Measurements from ENCODE around the gene C2CD4D.
"Not testable (repeated sequence)": the region's sequence is repeated elsewhere in the genome, so short reads cannot be mapped to it uniquely, and the experiment has no call there.

The C2CD4D gene

DNA sequence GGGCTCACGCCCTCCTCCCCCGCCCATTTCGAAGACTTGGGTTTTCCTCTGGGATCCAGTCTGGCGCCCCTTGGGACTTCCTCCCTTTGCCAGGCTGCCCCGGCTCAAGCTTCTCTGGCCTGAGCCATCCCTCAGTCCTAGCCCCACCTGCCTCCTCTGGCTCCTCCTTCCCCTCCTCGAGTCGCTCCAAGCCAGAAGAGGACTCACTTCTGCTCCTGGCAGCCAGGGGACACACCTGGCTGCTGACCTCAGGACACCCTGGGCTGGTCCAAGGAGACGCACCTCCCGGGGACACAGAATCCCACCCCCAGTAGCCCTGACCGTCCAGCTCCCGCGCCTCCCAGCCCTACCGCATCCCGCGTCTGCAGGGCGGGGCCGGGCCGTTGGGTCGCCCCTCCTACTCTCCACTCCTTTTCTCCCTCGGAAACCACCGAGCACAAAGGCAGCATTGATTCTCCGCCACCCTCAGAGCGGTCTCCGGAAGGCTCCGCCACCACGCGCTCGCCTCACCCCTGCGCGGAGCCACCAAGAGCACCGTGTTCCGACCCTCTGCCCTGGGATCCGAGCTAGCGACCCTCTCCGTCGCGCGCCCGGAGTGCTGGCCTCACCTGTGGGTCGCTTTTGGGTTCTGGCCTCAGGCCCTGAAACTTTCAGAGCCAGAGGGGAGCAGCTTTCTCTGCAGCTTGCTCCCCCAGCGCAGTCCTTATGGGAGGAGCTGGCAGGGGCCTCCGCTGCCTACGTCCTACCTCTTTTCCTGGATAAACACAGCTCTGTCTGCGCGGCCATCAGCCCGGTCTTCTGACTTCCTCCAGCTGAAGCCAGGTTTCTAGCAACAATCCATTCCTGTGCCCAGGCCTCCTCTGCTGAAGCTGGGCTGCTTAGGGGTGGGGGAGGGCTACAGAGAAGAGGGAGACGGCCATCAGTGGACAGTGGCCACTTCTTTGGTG is at the start of gene C2CD4D:
C2CD4D (minus strand) TSS at position 364 of the 947 bp plus-strand sequence. CDS start 831 bp downstream, outside the sequence.
- DNase-seq = peak; percentile 68

DNA sequence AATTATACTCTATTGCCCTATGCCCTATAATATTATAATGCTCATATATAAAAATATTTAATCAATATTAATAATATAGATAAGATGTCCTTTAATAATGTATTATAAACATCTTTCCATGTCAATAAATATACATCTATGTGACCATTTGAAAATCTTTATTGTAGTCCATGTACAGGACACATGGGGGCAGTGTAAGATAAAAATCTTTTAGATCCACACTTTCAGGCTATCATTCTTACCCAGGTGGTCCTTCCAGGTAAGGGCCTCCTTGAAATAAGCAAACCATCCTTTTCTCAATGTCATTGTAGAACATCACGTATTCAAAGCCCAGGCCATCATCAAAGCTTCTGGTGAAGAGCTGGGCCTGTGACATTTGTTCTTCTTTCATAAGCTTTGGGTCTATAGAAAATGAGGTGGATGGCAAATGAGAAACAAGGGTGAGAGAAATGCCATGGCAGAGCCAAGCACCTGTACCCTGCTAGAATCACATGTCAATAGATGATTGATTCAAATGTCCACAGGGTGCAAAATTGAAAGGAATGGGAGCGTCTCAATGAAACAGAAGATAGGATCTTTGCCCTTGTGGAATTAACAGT is 49.5 kb upstream of the C2CD4D start:
- no peak for DNase-seq

DNA sequence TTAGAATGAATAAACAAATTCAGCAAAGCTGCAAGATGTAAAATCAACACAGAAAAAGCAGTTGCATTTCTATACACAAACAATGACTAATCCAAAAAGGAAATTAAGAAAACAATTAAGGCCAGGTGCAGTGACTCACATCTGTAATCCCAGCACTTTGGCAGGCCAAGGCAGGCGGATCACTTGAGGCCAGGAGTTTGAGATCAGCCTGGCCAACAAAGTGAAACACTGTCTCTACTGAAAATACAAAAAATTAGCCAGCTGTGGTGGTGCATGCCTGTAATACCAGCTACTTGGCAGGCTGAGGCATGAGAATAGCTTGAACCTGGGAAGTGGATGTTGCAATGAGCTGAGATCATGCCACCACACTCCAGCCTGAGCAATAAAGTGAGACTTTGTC is 47.4 kb upstream of the C2CD4D start:
- no peak for DNase-seq

DNA sequence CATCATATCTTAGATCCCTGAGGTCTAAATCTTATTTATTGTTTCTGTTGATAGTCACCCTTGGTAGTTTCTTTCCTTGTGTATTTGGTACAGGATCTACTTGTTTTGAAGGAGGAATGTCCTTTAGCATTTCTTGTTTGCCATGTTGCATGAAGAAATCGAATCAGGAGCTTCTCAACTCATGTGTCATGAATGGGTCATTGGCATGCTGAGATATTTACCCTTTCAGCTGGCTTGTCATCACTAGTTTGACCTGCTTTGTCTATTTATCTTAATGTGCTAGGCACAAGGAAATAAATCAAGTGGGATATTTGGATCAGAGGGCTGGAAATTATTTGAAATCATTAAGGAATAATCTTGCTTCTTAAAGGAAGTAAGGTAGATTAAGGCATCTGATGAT is 45.9 kb upstream of the C2CD4D start:
- no peak for DNase-seq

DNA sequence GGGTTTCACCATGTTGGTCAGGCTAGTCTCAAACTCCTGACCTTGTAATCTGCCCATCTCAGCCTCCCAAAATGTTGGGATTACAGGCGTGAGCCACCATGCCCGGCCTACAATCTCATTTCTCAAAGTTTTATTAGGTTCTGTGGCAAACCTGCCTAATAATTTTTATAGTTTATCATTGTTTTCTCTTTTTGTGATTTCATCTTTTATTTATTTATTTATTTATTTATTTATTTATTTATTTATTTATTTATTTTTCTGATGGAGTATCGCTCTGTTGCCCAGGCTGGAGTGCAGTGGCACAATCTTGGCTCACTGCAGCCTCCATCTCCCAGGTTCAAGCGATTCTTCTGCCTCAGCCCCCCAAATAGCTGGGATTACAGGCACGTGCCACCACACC is 45.3 kb upstream of the C2CD4D start:
- DNase-seq = not testable (repeated sequence)

DNA sequence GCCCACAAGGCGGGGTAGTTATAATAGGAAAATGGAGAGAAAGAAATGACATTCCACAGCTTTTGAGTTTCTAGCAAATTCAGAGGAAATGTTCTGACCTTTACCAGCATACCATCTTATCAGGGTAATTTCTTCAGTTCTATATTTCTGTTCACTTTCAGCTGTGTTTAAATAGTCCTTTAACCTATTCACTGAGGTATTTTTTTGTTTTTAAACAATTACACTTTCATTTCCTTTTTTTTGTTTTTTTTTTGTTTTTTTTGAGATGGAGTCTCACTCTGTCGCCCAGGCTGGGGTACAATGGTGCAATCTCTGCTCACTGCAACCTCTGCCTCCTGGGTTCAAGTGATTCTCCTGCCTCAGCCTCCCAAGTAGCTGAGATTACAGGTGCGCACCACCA is 44.8 kb upstream of the C2CD4D start:
- DNase-seq = not testable (repeated sequence)

DNA sequence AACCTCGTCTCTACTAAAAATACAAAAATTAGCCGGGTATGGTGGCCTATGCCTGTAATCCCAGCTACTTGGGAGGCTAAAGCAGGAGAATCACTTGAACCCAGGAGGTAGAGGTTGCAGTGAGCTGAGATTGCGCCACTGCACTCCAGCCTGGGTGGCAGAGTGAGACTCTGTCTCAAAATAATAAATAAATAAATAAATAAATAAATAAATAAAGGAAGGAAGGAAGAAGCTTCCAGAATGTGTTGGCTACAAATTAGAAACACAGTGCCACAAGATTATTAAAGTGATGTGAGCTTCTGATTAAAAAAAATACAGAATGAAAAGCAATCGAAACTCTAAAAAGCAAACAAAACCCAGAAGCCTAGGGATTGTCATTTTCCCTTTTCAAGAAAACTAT is 44.3 kb upstream of the C2CD4D start:
- DNase-seq = not testable (repeated sequence)

DNA sequence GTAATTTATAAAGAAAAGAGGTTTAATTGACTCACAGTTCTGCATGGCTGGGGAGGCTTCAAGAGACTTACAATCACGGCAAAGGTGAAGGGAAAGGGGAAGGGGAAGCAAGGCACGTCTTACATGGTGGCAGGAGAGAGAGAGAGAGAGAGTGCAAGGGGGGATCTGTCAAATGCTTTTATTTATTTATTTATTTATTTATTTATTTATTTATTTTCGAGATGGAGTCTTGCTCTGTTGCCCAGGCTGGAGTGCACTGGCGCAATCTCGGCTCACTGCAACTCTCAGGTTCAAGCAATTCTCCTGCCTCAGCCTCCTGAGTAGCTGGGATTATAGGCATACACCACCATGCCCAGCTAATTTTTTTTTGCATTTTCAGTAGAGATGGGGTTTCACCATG is 43.3 kb upstream of the C2CD4D start:
- not testable (repeated sequence) for DNase-seq

DNA sequence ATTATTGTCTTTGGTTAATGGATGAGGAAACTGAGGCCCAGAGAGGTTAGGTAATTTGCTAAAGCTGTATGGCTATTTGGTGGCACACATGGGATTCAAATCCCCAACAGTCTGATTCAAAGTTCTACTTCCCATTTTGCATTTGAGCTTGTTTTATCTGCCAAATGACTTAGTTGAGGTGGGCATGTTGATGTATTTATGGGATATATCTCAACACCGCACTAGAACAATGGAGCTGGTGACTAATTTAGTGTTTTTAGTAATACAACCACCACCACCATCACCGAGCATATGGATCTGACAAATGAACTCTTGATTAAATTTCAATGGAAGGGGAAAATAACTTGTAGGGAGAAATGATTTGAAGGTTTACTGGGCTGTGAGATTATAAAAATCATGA is 42.8 kb upstream of the C2CD4D start:
- no peak for DNase-seq

DNA sequence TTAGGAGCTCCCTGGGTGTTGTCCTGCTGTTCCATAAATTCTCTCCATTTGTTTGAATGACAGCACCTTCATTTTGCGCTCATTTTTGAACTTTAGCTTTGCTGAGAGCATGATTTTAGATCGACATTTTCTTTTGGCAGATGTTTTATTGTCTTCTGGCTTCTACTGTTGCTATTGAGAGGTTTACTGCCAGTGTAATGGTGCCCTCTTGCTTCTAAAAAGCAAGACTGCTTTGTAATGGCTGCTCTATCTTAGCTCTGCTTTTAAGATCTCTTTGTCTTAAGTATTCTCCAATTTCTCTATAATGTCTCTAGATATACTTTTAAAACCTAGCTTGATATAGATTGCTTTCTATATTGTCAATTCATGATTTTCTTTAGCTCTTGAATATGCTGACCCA is 41.9 kb upstream of the C2CD4D start:
- DNase-seq = no peak

DNA sequence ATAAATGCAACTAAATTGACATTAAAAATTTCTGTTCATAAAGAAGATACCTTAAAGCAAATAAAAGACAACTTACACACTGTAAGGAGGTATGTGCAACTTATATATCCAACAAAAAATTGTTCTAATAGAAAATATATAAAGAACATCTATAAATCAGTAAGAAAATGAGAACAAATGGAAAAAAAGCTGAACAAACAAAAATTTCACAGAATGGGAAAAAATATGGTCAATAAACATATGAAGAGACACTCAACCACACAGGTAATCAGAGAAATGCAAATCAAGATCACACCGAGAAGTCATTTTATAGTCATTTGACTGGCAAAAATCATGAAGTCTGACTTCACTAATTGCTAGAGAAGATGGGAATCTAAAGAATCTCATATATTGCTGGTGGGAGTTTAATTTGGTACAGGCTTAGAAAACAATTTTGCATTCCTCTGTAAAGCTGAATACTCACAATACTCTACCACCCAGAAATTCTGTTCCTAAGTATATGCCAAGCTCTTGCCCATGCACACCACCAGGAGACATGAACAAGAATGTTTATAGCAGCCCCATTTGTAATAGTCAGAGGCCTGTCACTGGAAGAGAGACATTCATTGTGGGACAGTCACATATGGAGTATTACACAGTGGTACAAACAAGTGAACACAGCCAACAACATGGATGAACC is 35.9 kb upstream of the C2CD4D start:
- no peak for DNase-seq

DNA sequence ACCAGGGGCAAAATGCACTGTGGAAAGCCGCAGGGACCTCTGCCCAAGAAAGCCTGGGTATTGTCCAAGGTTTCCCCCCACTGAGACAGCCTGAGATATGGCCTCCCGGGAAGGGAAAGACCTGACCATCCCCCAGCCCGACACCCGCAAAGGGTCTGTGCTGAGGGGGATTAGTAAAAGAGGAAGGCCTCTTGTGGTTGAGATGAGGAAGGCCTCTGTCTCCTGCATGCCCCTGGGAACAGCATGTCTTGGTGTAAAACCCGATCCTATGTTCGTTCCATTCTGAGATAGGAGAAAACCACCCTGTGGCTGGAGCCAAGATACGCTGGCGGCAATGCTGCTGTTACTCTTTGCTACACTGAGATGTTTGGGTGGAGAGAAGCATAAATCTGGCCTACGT is 33.2 kb upstream of the C2CD4D start:
- not testable (repeated sequence) for DNase-seq

DNA sequence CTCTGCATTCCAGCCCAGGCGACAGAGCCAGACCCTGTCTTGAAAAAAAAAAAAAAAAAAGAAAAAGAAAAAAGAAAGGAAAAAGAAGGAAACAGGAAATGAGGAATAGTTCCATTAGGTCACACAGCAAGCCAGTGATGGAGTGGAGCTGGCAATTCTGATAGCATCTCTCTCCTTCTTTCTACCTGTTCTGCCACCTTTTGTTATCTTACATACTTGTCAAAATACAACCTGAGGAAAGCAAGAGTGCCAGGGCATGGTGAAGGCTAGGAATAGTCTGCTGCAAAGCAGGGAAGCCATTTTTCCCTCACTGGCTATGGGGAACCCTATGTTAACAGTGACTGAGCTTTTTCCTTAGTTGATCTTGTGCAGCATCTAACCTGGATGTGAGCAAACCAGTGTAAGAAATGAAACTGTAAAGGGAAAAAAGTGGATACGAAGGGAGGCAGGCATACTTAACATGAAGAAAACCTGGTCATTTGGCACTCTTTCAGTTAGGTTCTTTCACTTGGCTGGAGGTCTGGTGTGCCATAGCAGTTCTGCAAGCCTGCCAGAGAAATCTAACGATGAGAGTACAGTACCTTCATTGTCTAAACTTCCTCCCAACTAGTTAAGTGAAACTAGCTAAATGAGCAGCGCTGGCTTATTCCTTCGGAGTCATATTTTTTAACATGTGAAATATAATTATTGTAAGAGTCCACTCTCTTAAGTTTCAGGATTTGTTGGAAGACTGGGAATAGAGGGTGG is 31.8 kb upstream of the C2CD4D start:
- no peak for DNase-seq

DNA sequence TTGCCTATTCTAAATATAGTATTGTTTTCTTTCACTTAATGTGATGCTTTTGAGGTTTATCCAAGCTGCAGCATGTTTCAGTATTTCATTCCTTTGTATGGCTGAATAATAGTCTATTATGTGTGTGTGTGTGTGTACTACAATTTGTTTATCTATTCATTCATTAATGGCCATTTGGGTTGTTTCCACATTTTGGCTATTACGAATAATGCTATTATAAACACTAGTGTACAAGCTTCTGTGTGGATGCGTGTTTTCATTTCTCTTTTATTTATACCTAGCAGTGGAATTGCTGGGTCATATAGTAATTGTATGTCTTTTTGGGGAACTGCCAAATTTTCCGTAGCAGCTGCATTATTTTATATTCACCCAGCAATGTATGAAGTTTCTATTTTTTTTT is 28.9 kb upstream of the C2CD4D start:
- no peak for DNase-seq

DNA sequence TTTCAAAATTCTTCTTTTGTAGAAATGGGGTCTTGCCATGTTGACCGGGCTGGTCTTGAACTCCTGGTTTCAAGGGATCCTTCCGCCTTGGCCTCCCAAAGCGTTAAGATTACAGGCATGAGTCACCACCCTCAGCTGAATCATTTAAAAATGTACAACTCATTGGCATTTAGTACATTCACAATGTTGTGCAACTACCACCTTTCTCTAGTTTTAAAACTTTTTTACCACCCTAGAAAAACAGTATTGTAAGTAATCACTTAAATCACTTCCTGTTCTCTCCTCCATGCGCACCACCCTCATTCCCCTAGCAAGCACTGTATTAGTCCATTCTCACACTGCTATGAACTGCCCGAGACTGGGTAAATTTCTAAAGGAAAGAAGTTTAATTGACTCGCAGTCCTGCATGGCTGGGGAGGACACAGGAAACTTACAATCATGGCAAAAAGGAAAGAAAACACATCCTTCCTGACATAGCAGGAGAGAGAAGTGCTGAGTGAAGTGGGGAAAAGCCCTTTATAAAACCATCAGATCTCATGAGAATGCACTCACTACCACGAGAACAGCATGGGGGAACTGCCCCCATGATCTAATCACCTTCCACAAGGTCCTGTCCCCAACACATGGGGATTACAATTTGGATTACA is 28.3 kb upstream of the C2CD4D start:
- no peak for DNase-seq

DNA sequence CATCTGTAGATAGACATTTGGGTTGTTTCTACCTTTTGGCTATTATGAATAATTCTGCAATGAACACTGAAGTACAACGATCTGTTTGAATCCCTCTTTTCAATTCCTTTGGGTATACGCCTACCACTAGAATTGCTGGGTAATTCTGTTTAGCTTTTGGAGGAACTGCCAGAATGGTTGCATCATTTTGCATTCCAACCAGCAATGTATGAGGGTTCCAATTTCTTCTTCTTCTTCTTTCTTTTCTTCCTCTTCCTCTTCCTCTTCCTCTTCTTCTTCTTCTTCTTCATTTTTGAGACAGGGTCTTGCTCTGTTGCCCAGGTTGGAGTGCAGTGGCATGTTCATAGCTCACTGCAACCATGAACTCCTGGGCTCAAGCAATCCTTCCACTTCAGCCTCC is 27.7 kb upstream of the C2CD4D start:
- no peak for DNase-seq

DNA sequence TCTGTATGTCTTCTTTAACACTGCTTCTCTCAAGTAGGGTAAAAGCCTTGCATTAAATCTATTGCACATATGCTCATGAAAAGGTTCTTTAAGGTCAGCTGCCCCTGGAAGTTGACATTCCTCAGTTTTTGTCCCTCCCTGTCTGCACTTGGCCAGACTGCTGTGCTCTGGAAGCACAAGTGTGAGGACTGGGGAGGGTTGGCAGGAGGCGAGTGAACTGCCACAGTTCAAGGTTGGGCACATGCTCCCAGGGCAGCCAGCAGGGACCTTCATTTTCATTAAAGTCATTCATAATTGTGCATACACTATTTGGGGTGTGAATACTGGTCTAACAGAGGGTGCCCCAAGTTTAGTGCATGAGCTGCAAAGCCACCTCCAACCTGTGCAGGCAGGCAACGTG is 24.8 kb upstream of the C2CD4D start:
- DNase-seq = no peak

DNA sequence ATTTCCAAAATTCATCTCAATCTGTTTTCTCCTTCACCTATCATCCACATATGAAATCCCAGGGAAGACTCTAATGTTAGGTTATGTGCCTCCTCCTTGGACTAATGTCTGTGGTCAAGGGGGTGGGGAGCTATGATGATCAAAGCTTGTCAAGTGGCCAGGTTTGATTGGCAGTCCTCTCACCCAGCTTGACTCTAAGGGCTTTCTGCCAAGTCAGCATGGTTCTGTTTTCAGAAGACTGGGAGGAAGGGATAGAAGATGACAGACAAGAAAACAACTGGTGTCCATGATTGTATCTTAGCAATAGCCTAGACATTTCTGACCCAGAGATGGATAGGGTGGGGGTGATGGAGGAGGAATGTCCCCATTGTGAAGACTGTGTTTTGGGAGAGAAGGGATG is 23.0 kb upstream of the C2CD4D start:
- DNase-seq = no peak

DNA sequence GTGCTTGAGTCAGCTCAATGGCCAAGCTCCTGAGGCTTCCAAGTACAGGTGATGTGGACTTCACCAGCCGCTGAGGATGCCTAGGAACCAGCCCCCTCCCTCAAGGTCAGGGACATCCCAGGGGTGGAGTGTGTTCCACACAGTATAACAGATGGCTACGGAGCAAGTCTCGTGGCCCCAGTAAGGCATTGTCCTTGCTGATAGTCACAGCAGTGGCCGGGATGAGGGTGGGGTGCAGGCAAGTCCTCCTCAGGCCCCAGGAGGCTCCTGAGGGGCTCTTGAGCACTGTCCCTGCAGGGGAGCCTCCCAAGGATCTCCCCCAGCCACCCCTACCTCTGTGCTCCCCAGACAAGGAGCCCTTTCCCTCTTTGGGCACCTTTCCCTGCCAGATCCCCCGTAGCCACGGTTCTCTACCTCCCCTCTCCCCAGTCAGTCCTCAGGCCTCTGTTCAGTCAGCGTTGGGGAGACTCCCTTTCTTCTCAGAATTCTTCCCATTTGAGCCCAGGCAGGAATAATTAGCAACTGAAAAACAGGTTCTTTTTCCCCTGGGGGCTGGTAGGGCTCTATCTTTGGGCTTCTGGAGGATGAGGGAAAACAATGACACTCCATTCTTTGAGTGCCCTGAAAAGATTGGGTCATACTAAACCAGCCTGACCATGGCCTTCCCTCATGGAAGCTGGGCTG is 21.0 kb upstream of the C2CD4D start:
- no peak for DNase-seq

DNA sequence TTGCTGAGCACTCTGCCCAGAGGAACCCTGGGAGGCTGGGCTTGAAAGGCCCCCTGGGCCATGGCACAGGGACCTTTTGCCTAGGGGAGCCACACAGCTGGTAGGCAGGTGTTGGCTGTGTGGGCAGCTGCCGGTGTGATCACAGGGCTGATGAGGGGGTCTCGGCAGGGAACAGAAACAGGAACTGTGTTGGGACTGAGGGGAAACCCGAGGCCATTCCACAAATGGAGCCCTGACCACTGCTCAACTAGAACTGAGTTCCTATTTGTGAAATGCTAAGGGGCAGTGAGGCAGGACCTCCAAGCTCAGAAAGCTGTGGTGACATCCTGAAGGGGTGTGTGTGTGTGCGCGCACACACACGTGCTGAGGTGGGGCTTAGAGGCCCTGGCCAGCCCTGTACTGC is 20.3 kb upstream of the C2CD4D start:
- no peak for DNase-seq

DNA sequence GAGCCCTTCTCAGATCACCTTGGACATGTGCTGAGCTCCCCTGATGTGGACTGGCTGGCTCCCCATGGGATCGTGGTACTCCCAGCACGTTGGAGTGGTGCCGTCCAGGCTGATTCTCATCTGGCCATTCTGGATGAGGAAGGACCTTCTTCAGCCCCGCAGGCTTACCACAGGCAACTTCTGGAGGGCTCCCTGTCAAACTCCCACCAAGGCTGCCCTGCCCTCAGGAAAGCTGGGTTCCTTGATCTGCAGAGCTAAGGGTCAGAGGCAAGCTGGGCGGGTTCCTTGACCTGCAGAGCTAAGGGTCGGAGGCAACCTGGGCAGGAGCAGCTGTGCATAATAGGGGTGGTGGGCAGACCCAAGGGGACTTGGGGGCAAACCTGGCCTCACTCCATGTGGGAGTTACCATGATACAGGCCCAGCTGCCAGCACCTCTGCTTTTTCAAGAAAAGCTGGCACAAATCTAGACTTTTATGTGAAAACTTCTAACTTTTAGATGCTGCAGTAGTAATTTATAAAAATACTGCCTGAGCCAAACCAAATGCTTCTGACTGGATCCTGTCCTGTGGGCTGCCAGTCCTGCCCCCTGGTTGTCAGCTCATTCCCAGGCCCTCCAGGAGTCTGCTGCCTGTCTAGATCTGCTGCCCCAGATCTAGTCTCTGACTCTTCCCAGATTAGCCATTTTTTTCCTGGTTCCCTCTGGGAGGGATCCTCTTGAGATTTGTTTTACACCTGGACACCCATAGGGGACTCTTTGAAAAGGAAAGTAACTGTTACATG is 19.5 kb upstream of the C2CD4D start:
- DNase-seq = no peak
